ENCODE data around the gene METTL25B. TPM values are rescaled to one million over a fixed set of nuclear protein-coding genes. Genes with fewer than 3 reads are reported as not detected.

The METTL25B gene
- total RNA-seq, 1 experiment from 2014 or later = 32.1 TPM

- peak; percentile 93 for DNase-seq (ENCODE audit: extremely low read depth, low read depth)
Measured at GRCh38 chr1:156725683-156726280, 2.5 kb upstream of the METTL25B start.

- DNase-seq (ENCODE audit: extremely low read depth, low read depth) = peak; percentile 84
Measured at GRCh38 chr1:156726549-156727226, 1.6 kb upstream of the METTL25B start.

DNA sequence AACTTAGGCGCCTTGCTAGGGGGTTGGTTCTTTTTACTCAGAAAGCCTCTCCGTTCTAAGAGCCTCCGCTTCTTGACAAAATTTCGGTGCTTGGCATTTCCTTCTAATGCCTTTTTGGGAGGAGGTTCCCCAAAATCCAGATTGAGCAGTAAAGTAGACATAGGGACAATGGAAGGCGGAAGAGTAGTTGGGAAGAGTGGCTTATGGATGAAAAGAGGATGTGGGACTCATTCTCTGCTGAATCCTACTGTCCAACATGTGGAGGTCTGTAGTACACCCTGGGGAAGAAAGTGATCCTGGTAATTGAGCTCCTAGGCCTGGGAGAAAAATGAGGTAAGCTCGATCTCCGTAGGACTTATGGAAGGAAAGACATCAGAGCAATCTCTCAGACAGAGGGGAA lies 777 bp upstream of the METTL25B start:
- no peak for DNase-seq (ENCODE audit: extremely low read depth, low read depth)

DNA sequence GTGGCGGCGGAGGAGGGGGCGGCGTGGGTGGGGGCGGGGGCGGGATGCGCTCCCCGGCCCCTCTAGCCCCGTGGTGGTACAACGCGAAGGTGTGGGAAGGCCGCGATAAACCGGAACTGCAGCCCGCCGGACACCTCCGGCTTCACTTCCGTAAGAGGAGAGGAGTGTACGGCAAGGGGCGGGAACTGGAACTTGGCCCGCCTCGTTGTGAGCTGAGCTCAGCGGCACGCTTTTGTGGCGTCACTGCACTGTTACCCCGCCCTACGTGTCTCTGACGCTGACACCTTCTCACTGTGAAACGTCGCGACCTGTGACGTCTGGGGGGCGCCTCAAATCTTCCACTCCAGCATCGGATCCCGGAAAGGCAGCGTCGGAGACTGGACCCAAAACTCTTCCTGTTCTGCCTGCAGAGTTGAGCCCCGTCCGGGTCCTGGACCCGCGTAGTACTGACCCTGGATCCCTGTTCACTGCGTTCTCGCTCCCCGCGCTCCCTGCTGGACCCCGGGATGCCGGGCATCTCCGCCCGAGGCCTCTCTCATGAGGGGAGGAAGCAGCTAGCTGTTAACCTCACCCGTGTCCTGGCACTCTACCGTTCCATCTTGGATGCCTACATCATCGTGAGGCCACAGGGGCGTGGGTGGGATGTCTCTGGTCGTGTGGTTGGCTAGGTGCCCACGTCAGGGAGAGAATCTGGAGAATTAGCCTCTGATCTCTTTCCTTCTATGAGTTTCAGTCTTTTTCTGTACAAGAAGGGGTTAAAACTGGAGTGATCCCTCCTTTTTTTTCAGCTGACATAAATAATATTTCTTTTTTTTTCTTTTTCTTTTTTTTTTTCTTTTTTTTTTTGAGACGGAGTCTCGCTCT lies 562 bp downstream of the METTL25B start, which contains the start of gene ISG20L2:
Gene ISG20L2, minus strand, starts transcription at position 168 of the 864 bp plus-strand sequence. CDS start 1,114 bp downstream, outside the sequence.
- DNase-seq (ENCODE audit: extremely low read depth, low read depth) = peak; percentile 98

DNA sequence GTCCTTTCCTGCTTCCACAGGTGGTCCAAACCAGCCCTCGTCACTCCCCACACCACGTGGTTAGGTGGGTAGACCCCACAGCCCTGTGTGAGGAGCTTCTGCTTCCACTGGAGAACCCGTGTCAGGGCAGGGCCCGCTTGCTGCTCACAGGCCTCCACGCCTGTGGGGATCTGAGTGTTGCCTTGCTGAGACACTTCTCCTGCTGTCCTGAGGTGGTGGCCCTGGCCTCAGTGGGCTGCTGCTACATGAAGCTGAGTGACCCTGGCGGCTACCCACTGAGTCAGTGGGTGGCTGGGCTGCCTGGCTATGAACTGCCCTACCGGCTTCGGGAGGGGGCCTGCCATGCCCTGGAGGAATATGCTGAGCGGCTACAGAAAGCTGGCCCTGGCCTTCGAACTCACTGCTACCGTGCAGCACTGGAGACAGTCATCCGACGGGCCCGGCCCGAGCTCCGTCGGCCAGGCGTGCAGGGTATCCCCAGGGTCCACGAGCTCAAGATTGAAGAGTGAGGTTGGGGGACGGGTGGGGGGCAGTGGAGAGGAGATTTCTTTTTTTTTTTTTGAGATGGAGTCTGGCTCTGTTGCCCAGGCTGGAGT lies 5.8 kb downstream of the METTL25B start:
- no peak for DNase-seq (ENCODE audit: extremely low read depth, low read depth)

- no peak for DNase-seq (ENCODE audit: extremely low read depth, low read depth)
Measured at GRCh38 chr1:156738407-156738806, 10.1 kb downstream of the METTL25B start.

DNA sequence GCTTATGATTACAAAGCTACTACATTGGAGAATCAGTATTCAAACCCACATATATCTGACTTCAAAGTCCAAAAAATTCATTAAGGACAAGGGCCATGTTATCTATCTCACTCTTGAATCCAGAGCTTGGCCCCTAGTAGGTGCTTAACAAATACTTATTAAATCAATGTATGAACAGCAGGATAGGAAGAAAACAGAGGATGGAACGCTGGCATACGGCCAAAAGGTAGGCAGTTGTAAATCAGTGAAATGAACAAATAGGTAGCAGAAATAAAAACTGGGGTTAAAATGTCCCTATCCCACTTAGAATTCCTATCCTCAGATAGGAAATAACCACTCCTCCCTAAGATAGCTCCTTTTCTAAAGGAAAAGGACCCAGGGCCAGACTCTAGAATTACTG lies 10.6 kb downstream of the METTL25B start:
- no peak for DNase-seq (ENCODE audit: extremely low read depth, low read depth)

- no peak for DNase-seq (ENCODE audit: extremely low read depth, low read depth)
Measured at GRCh38 chr1:156740237-156740740, 12.0 kb downstream of the METTL25B start.

GRCh38 chr1:156740741-156741480 lies 12.6 kb downstream of the METTL25B start, which contains the start of gene MRPL24:
Gene MRPL24, minus strand, starts transcription at chr1:156741088. Its CDS starts 2,384 bp downstream, at chr1:156738704.
- peak; percentile 100 for DNase-seq (ENCODE audit: extremely low read depth, low read depth)

DNA sequence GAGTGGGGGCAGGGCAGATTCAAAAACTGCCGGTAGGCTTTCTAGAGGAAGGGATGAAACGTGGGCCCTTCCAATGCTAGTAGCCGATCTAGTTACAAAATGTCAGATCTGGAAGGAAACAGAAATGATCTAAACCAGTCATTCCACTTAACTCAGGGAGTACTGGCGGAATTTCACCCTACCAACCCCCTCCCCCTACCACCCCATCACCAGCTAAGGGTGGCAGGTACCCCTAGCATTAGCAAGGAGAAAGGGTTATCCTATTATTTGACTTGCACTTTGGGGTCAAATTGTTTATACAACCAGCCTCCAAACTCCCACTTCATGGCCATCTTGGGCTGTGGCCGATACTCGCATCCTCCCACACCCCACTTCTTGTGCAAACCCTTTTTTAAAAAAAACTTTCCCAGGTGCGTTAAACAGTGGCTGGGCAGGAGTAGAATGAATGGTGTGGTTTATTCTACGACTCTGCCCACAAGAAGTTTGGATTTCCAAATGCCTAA lies 13.3 kb downstream of the METTL25B start:
- no peak for DNase-seq (ENCODE audit: extremely low read depth, low read depth)

- DNase-seq (ENCODE audit: extremely low read depth, low read depth) = no peak
Measured at GRCh38 chr1:156742017-156742416, 13.7 kb downstream of the METTL25B start.

GRCh38 chr1:156742801-156743200 lies 14.5 kb downstream of the METTL25B start:
- DNase-seq (ENCODE audit: extremely low read depth, low read depth) = no peak

DNA sequence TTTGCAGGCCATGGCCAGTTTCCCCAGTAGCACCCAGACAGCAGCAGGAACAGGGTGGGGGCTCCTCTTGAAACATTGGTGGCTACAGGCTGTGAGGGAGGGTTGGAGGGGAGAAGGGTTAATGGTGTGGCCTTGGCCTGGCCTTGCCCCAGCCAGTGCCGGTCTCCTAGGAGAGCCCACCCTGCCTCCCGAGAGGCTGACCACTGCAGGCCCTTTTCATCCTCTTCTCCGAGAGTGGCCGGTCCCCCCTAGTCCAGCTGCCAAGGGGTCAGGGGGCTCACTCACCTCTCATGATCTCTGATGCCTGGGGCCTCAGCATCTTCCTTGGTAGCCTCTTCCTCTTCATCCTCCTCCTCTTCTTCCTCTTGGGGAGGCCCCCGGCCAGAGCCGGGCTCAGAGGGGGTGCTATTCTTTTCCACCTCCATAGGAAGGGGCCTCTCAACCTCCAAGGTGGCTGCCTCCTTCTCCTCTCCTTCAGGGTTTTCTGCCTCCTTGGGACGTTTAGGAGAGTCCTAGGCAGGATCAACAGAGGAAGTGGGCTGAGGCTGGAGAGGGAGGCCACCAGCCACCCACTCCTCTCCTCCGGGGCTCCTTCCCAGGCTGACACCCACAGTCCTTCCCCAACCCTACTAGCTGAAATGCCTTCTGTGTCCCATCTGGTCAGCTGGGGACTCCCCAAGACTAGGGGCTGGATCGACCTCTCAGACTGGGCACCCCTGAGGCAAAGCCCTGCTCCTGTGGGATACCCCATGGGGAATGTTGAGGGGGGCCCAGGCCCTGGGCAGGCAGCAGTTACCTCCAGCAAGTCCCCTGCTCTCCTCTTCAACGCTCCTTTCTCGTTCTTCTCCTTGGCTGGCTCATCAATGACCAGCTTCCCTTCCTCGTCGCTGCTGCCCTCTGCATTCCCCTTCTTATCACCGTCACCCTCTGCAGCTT lies 15.4 kb downstream of the METTL25B start:
- no peak for DNase-seq (ENCODE audit: extremely low read depth, low read depth)

DNA sequence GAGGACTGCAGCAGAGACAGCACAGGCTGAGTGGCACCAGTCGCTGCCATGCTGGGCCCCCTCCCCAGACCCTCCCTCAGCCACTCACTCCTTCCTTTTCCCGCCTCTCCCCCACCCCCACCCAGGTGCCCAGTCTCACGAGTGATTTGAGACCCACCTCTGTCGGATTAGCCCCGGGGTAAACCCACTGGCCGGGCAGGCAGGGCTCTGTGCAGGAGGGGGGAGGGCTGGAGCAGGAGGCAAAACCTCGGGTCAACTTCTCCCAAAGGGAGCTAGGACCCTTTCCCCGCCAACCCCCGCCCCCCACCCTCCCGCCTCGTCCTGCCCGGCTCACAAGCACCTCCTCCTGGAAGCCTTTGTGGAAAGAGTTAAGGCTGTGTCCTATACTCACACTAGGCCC lies 16.1 kb downstream of the METTL25B start:
- no peak for DNase-seq (ENCODE audit: extremely low read depth, low read depth)

GRCh38 chr1:156744786-156745419 lies 16.6 kb downstream of the METTL25B start:
- no peak for DNase-seq (ENCODE audit: extremely low read depth, low read depth)

DNA sequence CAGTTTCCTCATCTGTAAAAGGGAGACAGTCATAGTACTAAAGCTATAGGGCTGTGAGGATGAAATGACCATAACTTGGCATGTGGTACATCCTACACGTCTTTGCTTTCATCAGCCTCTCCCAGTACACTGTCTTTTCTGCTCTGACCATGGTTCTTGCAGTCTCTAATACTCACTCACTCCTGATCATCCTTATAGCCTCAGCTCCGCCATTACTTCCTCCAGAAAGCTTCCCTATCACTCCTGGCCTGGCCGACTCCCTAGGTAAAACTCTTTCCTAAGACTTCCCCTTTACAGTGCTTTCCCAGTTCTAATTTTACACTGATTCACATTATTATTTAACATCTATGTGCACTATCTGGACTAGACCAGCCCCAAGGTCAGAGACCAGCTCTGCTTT lies 17.6 kb downstream of the METTL25B start:
- no peak for DNase-seq (ENCODE audit: extremely low read depth, low read depth)

DNA sequence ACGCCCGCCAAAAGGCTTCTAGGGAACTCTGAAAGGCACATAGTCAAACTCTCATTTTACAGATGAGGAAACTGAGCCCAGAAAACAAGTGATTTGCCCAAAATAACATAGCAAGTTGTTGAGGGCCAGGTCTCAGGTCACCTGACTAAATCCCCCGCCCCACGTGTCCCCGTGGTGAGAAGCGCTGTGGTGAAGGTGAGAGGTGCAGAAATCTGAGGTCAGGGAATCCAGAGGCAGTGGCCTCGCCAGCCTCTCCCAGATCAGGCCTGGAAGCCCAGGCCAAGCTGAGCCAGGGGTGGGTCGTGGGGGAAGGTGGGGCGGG lies 18.1 kb downstream of the METTL25B start:
- no peak for DNase-seq (ENCODE audit: extremely low read depth, low read depth)

Data from NCI-H460 (cell line).